Kidney (tissue), 14 donors: ENCODE data around the gene GRK1. TPM values are rescaled to one million over a fixed set of nuclear protein-coding genes. Genes with fewer than 3 reads are reported as not detected.

Source experiments
- DNase-seq, 5 donors: peaks; one replicate each; pipeline ENCODE4 v3.0.0-alpha.2; 2013 to 2020
- FAIRE-seq: peaks from 2 replicates; lab custom pipeline; 2012; peaks lifted over from hg19 to GRCh38; lab: Jason Lieb, UNC
- H3K27ac ChIP-seq, 2 donors: one replicate each; pipeline ENCODE4 v1.7.0; 2013; ENCODE audit warnings: low read depth in 2 of 2, low read length in 2 of 2, inconsistent platforms in 1 of 2
- H3K27me3 ChIP-seq: one replicate; pipeline ENCODE4 v1.7.1; 2013; ENCODE audit warnings: low read length, inconsistent platforms; ENCODE audit not compliant: control insufficient read depth, insufficient read depth
- H3K36me3 ChIP-seq, 3 donors: one replicate each; pipeline versions ENCODE4 v1.7.0 to v1.7.1; 2013; ENCODE audit warnings: low read length in 3 of 3, control low read depth in 1 of 3, inconsistent platforms in 1 of 3; ENCODE audit not compliant: insufficient read depth in 3 of 3, control insufficient read depth in 2 of 3
- H3K4me1 ChIP-seq, 3 donors: one replicate each; pipeline versions ENCODE4 v1.7.0 to v1.7.1; 2013; ENCODE audit warnings: low read length in 3 of 3, inconsistent platforms in 1 of 3, low read depth in 1 of 3; ENCODE audit not compliant: control insufficient read depth in 2 of 3, insufficient read depth in 2 of 3
- H3K4me3 ChIP-seq, 3 donors: one replicate each; pipeline versions ENCODE4 v1.7.0 to v1.8.1; 2013; ENCODE audit warnings: low read length in 3 of 3, control low read depth in 1 of 3, inconsistent platforms in 1 of 3
- H3K9ac ChIP-seq, 3 donors: one replicate each; pipeline versions ENCODE4 v1.7.0 to v1.7.1; 2013; ENCODE audit warnings: low read length in 3 of 3, control low read depth in 1 of 3, inconsistent platforms in 1 of 3
- H3K9me3 ChIP-seq, 3 donors: one replicate each; pipeline versions ENCODE4 v1.7.0 to v1.7.1; 2013; ENCODE audit warnings: low read length in 3 of 3, control low read depth in 1 of 3, inconsistent platforms in 1 of 3; ENCODE audit not compliant: control insufficient read depth in 2 of 3, insufficient read depth in 1 of 3
- intact Hi-C: fragments of 100-400 bp; cut with DNase I; formaldehyde crosslinking; loops from one replicate; pipeline ENCODE4 v1.11.1; 2022
- polyA plus RNA-seq: library from polyadenylated mRNA; stranded (reverse); fragments of 350-450 nt; fragmentation: Illumina TruSeq; extraction: RNeasy Lipid Tissue Mini Kit (QIAGEN cat#74804); gene quantifications from one replicate; pipeline ENCODE4 v1.2.3, GENCODE V29; 2014; ENCODE audit warnings: low read depth, low replicate concordance; ENCODE audit not compliant: insufficient read depth
- total RNA-seq: library from RNA; stranded (reverse); fragmentation: NEBNext Ultra II Directional; extraction: Animal tissue kit (Norgen Biotek cat#: 25700); gene quantifications from one replicate; pipeline ENCODE4 v1.2.1, GENCODE V29; 2021
- TF ChIP-seq, protein P1 (sequence below): IDR thresholded peaks from 3 replicates; pipeline ENCODE4 v1.5.1; 2012; ENCODE audit warnings: mild to moderate bottlenecking, moderate library complexity, borderline replicate concordance; ENCODE audit not compliant: insufficient read depth; ENCODE audit errors: extremely low read depth
- donor health status: control.
- donor health status: control.
- donor health status: control.
- donor health status: control.
- donor health status: control.
- donor health status: DM: yes; HTN: yes; CAD: no.
- donor health status: Normal renal cell carcinoma (clear cell type).

Gene GRK1
- total and polyA plus RNA-seq, 2 donors from 2014 or later, result not detected

DNA sequence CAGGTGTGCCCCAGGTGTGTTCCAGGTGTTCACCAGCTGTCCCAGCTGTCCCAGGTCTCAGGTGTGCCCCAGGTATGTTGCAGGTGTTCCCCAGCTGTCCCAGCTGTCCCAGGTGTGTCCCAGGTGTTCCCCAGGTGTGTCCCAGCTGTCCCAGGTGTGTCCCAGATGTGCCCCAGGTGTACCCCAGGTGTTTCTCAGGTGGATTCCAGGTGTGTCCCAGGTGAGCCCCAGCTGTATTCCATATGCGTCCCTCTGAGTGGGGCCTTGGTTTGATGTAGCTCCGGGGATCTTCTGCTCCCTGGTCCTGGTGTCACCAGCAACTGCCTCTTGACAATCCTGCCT is 719 bp upstream of the GRK1 start:
- DNase-seq, result peak in 1 of 5 donors; percentile 18
- Histone ChIP-seq H3K4me3 (no peak overlapping the region), H3K4me1 (peaks cover 0 to 2% (median 0%) of the 10 kb centered on the region in 3 donors), H3K9ac (no peak overlapping the region), H3K27me3 (no peaks in the 10 kb centered on the region), H3K27ac (no peak overlapping the region), H3K9me3 (peaks cover 0 to 6% (median 0%) of the 10 kb centered on the region in 3 donors), H3K36me3 (no peaks in the 10 kb centered on the region)
- TF ChIP-seq, protein P1, sequence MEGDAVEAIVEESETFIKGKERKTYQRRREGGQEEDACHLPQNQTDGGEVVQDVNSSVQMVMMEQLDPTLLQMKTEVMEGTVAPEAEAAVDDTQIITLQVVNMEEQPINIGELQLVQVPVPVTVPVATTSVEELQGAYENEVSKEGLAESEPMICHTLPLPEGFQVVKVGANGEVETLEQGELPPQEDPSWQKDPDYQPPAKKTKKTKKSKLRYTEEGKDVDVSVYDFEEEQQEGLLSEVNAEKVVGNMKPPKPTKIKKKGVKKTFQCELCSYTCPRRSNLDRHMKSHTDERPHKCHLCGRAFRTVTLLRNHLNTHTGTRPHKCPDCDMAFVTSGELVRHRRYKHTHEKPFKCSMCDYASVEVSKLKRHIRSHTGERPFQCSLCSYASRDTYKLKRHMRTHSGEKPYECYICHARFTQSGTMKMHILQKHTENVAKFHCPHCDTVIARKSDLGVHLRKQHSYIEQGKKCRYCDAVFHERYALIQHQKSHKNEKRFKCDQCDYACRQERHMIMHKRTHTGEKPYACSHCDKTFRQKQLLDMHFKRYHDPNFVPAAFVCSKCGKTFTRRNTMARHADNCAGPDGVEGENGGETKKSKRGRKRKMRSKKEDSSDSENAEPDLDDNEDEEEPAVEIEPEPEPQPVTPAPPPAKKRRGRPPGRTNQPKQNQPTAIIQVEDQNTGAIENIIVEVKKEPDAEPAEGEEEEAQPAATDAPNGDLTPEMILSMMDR, result no peak
- intact Hi-C loops, result no loop called here
- no peak for FAIRE-seq

DNA sequence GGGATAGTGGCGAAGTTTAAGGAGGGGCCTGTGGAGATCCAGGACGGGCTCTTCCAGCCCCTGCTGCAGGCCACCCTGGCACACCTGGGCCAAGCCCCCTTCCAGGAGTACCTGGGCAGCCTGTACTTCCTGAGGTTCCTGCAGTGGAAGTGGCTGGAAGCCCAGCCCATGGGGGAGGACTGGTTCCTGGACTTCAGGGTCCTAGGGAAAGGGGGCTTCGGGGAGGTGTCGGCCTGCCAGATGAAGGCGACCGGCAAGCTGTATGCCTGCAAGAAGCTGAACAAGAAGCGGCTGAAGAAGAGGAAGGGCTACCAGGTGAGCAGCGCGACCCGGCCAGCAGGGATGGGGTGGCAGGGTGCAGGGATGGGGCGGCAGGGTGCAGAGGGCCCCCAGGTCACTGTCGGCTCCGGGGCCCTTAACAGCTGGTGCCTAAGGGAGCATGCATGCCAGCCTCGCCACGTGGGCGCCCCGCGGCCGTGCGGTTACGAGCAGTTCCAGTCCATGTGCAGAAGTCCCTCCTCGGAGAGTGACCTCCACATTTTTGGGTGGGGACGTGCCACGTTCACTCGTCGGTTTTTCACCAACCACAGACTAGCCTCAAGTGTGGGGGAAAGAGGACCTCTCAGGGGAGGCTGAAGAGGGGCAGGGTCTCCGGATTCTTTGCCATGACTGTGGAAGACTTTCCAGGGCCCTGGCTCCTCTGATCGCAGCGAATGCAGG is 912 bp downstream of the GRK1 start:
- intact Hi-C loops, result no loop called here
- Histone ChIP-seq H3K9ac (no peak overlapping the region), H3K27ac (no peak overlapping the region), H3K36me3 (no peaks in the 10 kb centered on the region), H3K9me3 (peaks cover 0 to 3% (median 0%) of the 10 kb centered on the region in 3 donors), H3K27me3 (no peaks in the 10 kb centered on the region), H3K4me1 (peaks cover 0 to 2% (median 0%) of the 10 kb centered on the region in 3 donors), H3K4me3 (no peak overlapping the region)
- peak in 2 of 5 donors; percentile 34 to 67 for DNase-seq
- no peak for FAIRE-seq
- TF ChIP-seq, protein P1, result no peak

DNA sequence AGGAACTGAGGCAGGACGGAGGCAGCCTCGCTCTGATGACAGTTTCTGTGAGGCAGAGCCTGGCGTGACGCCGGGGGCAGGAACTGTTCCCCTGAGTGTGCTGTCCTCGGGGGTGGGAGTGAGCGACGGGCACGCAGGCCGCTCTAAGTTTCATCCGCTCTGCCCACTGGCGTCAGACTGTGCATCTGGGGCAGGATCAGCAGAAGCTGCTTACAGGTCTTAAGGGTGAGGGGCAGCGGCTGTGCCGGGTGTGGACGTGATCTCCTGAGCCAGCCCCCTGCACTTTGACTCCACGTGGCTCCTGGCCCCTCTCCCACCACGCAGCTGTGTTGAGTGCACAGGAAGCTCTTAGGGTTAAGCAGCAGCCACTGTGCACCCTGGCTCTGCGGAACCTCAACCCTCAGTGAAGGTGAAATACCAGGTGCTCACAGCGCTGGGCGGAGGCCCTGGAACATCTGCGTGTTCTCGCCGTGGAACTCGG is 1.5 kb downstream of the GRK1 start:
- DNase-seq, result peak in 2 of 5 donors; percentile 34 to 48
- intact Hi-C loops, result no loop called here
- no peak for FAIRE-seq

More for the DNA sequence above, 1.5 kb downstream of the GRK1 start:
- H3K36me3 ChIP-seq, result no peaks in the 10 kb centered on the region
- TF ChIP-seq, protein P1, result no peak
- peaks cover 0 to 2% (median 0%) of the 10 kb centered on the region in 3 donors for H3K4me1 ChIP-seq
- H3K27ac ChIP-seq, result no peak overlapping the region
- H3K27me3 ChIP-seq, result no peaks in the 10 kb centered on the region
- H3K4me3 ChIP-seq, result no peak overlapping the region
- peaks cover 0 to 3% (median 0%) of the 10 kb centered on the region in 3 donors for H3K9me3 ChIP-seq
- H3K9ac ChIP-seq, result no peak overlapping the region
